HepG2 (cell line): ENCODE data around the gene FBXW2. TPM values are rescaled to one million over a fixed set of nuclear protein-coding genes. Genes with fewer than 3 reads are reported as not detected.

Experiments
- ATF7-NPFF ChIP-seq: sonication (generic); formaldehyde crosslinking; IDR thresholded peaks from 2 replicates; pipeline ENCODE4 v1.8.1; 2023; ENCODE audit warnings: mild to moderate bottlenecking, low read depth, missing genetic modification reagents, moderate library complexity
- CENPX ChIP-seq: sonication (generic); formaldehyde crosslinking; IDR thresholded peaks from 2 replicates; pipeline ENCODE4 v1.9.0; 2021; ENCODE audit warnings: mild to moderate bottlenecking, missing genetic modification reagents, moderate library complexity
- CREBL2 ChIP-seq: sonication (generic); formaldehyde crosslinking; IDR thresholded peaks from 2 replicates; pipeline ENCODE4 v1.8.1; 2023; ENCODE audit warnings: missing genetic modification reagents, mild to moderate bottlenecking, borderline replicate concordance
- IRF9 ChIP-seq: sonication (generic); formaldehyde crosslinking; IDR thresholded peaks from 2 replicates; pipeline ENCODE4 v1.8.0; 2022; ENCODE audit warnings: missing genetic modification reagents, mild to moderate bottlenecking, borderline replicate concordance
- IRX3 ChIP-seq: sonication (generic); formaldehyde crosslinking; IDR thresholded peaks from 2 replicates; pipeline ENCODE4 v1.8.1; 2023; ENCODE audit warnings: mild to moderate bottlenecking, low read depth, missing genetic modification reagents, borderline replicate concordance
- ISL2 ChIP-seq: sonication (generic); formaldehyde crosslinking; IDR thresholded peaks from 2 replicates; pipeline ENCODE4 v1.5.0; 2020; ENCODE audit warnings: missing genetic modification reagents
- KLF13 ChIP-seq: sonication (generic); formaldehyde crosslinking; IDR thresholded peaks from 2 replicates; pipeline ENCODE4 v1.4.0; 2020; ENCODE audit warnings: mild to moderate bottlenecking, missing genetic modification reagents
- MED13 ChIP-seq: sonication (generic); formaldehyde crosslinking; IDR thresholded peaks from 2 replicates; pipeline ENCODE4 v1.5.0; 2020; ENCODE audit warnings: missing genetic modification reagents
- MLLT10 ChIP-seq: sonication (generic); formaldehyde crosslinking; IDR thresholded peaks from 2 replicates; pipeline ENCODE4 v1.4.0; 2020; ENCODE audit warnings: missing genetic modification reagents
- MYC ChIP-seq: sonication (generic); formaldehyde crosslinking; IDR thresholded peaks from 2 replicates; pipeline ENCODE4 v1.9.0; 2021; ENCODE audit warnings: missing genetic modification reagents, borderline replicate concordance
- PCBP1 ChIP-seq: fragments of 200-400 bp; formaldehyde crosslinking; IDR thresholded peaks from 2 replicates; pipeline ENCODE4 v1.6.1; 2017; ENCODE audit warnings: mild to moderate bottlenecking, low read depth, low read length, borderline replicate concordance
- SALL2 ChIP-seq: sonication (generic); formaldehyde crosslinking; IDR thresholded peaks from 2 replicates; pipeline ENCODE4 v1.8.1; 2023; ENCODE audit warnings: mild to moderate bottlenecking, missing genetic modification reagents, inconsistent platforms
- SMARCE1 ChIP-seq: fragments of 450-650 bp; IDR thresholded peaks from 2 replicates; pipeline ENCODE4 v1.6.1; 2017; ENCODE audit warnings: borderline replicate concordance
- SP2 ChIP-seq: sonication (generic); formaldehyde crosslinking; IDR thresholded peaks from 2 replicates; pipeline ENCODE4 v1.5.1; 2020; ENCODE audit warnings: mild to moderate bottlenecking, missing genetic modification reagents
- U2AF2 ChIP-seq: fragments of 200-400 bp; formaldehyde crosslinking; IDR thresholded peaks from 2 replicates; pipeline ENCODE4 v1.6.1; 2017; ENCODE audit warnings: low read depth, mild to moderate bottlenecking, low read length
- ZMAT3 ChIP-seq: sonication (generic); formaldehyde crosslinking; conservative IDR thresholded peaks from 2 replicates; pipeline ENCODE4 v1.7.0; 2021; ENCODE audit warnings: missing genetic modification reagents
- ZNF3 ChIP-seq: IDR thresholded peaks from 2 replicates; pipeline ENCODE4 v1.7.0; 2017; ENCODE audit warnings: inconsistent platforms
- ZNF343 ChIP-seq: sonication (generic); formaldehyde crosslinking; IDR thresholded peaks from 2 replicates; pipeline ENCODE4 v1.4.0; 2020; ENCODE audit warnings: mild to moderate bottlenecking, missing genetic modification reagents
- ZNF367 ChIP-seq: sonication (generic); formaldehyde crosslinking; IDR thresholded peaks from 2 replicates; pipeline ENCODE4 v1.4.0; 2020; ENCODE audit warnings: missing genetic modification reagents, borderline replicate concordance
- ZNF446 ChIP-seq: sonication (generic); formaldehyde crosslinking; IDR thresholded peaks from 2 replicates; pipeline ENCODE4 v1.5.0; 2020; ENCODE audit warnings: mild to moderate bottlenecking, missing genetic modification reagents
- ZNF747 ChIP-seq: sonication (generic); formaldehyde crosslinking; IDR thresholded peaks from 2 replicates; pipeline ENCODE4 v1.8.1; 2023; ENCODE audit warnings: missing genetic modification reagents, mild to moderate bottlenecking, borderline replicate concordance
- ZSCAN20 ChIP-seq: sonication (generic); formaldehyde crosslinking; IDR thresholded peaks from 2 replicates; pipeline ENCODE4 v1.4.0; 2020; ENCODE audit warnings: missing genetic modification reagents, mild to moderate bottlenecking, borderline replicate concordance
- polyA plus RNA-seq, 8 experiments: library from polyadenylated mRNA; depleted of rRNA in 3 of 8; stranded (reverse) in 7 of 8; unstranded in 1 of 8; fragments of >200 nt; fragmentation: Illumina TruSeq in 4 of 8; extraction: Trizol in 4 of 8; gene quantifications; 2 replicates each; pipeline versions ENCODE4 v1.2.1 to v1.2.3, GENCODE V29; 2011 to 2016; ENCODE audit warnings: low read depth in 4 of 8, missing spikeins in 1 of 8, mixed read lengths in 1 of 8; ENCODE audit not compliant: insufficient read depth in 1 of 8
- total RNA-seq, 5 experiments: library from RNA; depleted of rRNA; stranded (reverse); fragments of >200 nt; fragmentation: Illumina TruSeq; extraction: Trizol; gene quantifications; 2 replicates each; pipeline ENCODE4 v1.2.3, GENCODE V29; 2016; ENCODE audit warnings: low read depth in 1 of 5
- TF ChIP-seq, protein P1 (sequence below): sonication (generic); formaldehyde crosslinking; IDR thresholded peaks from 2 replicates; pipeline ENCODE4 v1.5.0; 2020; ENCODE audit warnings: missing genetic modification reagents
- TF ChIP-seq, protein P2 (sequence below): sonication (generic); formaldehyde crosslinking; IDR thresholded peaks from 2 replicates; pipeline ENCODE4 v1.5.0; 2020; ENCODE audit warnings: mild to moderate bottlenecking, missing genetic modification reagents, moderate library complexity
- TF ChIP-seq, protein P3 (sequence below): sonication (generic); formaldehyde crosslinking; IDR thresholded peaks from 2 replicates; pipeline ENCODE4 v1.4.0; 2020; ENCODE audit warnings: low read depth, mild to moderate bottlenecking, missing genetic modification reagents

The FBXW2 gene
- total and polyA plus RNA-seq, 2 of the 13 experiments (the other 11 are each of a cell fraction or from before 2014, with no cell fraction given) = 35.4 to 43.1 TPM

GRCh38 chr9:120735415-120736126, 57.6 kb downstream of the FBXW2 start (continued):
- TF ChIP-seq ZNF446 (CRISPR knock-in tag) (no peak), CREBL2 (CRISPR knock-in tag) (no peak), SP2 (CRISPR knock-in tag) (no peak), MED13 (CRISPR knock-in tag) (no peak), ZNF3 (no peak), IRX3 (CRISPR knock-in tag) (no peak), SALL2 (CRISPR knock-in tag) (no peak), ZMAT3 (CRISPR knock-in tag) (no peak), MLLT10 (CRISPR knock-in tag) (no peak), SMARCE1 (no peak), ZNF747 (CRISPR knock-in tag) (no peak), U2AF2 (no peak), ZSCAN20 (no peak), ATF7-NPFF (CRISPR knock-in tag) (no peak), MYC (CRISPR knock-in tag) (no peak), CENPX (no peak), ISL2 (CRISPR knock-in tag) (peak; percentile 38; the same call in 1 of the 2 replicates), ZNF343 (no peak), IRF9 (CRISPR knock-in tag) (no peak), PCBP1 (no peak), KLF13 (CRISPR knock-in tag) (no peak), ZNF367 (CRISPR knock-in tag) (no peak)
- TF ChIP-seq, protein P1, sequence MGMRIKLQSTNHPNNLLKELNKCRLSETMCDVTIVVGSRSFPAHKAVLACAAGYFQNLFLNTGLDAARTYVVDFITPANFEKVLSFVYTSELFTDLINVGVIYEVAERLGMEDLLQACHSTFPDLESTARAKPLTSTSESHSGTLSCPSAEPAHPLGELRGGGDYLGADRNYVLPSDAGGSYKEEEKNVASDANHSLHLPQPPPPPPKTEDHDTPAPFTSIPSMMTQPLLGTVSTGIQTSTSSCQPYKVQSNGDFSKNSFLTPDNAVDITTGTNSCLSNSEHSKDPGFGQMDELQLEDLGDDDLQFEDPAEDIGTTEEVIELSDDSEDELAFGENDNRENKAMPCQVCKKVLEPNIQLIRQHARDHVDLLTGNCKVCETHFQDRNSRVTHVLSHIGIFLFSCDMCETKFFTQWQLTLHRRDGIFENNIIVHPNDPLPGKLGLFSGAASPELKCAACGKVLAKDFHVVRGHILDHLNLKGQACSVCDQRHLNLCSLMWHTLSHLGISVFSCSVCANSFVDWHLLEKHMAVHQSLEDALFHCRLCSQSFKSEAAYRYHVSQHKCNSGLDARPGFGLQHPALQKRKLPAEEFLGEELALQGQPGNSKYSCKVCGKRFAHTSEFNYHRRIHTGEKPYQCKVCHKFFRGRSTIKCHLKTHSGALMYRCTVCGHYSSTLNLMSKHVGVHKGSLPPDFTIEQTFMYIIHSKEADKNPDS (CRISPR knock-in tag) = no peak
- TF ChIP-seq, protein P2, sequence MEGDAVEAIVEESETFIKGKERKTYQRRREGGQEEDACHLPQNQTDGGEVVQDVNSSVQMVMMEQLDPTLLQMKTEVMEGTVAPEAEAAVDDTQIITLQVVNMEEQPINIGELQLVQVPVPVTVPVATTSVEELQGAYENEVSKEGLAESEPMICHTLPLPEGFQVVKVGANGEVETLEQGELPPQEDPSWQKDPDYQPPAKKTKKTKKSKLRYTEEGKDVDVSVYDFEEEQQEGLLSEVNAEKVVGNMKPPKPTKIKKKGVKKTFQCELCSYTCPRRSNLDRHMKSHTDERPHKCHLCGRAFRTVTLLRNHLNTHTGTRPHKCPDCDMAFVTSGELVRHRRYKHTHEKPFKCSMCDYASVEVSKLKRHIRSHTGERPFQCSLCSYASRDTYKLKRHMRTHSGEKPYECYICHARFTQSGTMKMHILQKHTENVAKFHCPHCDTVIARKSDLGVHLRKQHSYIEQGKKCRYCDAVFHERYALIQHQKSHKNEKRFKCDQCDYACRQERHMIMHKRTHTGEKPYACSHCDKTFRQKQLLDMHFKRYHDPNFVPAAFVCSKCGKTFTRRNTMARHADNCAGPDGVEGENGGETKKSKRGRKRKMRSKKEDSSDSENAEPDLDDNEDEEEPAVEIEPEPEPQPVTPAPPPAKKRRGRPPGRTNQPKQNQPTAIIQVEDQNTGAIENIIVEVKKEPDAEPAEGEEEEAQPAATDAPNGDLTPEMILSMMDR (CRISPR knock-in tag) = no peak
- TF ChIP-seq, protein P3, sequence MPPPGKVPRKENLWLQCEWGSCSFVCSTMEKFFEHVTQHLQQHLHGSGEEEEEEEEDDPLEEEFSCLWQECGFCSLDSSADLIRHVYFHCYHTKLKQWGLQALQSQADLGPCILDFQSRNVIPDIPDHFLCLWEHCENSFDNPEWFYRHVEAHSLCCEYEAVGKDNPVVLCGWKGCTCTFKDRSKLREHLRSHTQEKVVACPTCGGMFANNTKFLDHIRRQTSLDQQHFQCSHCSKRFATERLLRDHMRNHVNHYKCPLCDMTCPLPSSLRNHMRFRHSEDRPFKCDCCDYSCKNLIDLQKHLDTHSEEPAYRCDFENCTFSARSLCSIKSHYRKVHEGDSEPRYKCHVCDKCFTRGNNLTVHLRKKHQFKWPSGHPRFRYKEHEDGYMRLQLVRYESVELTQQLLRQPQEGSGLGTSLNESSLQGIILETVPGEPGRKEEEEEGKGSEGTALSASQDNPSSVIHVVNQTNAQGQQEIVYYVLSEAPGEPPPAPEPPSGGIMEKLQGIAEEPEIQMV = no peak
